ENCODE results near the gene FANCC. TPM values are rescaled to one million over a fixed set of nuclear protein-coding genes. Genes with fewer than 3 reads are reported as not detected.
A peak's percentile ranks its signal among the peaks of the same experiment; 100 is the strongest.
"Not testable (repeated sequence)": the region's sequence is repeated elsewhere in the genome, so short reads cannot be mapped to it uniquely, and the experiment has no call there.

The FANCC gene
- total RNA-seq, 1 experiment from 2014 or later = 14.5 TPM

GRCh38 chr9:95270790-95271189, 46.7 kb downstream of the FANCC start:
- no peaks in the 10 kb centered on the region for H3K36me3 Mint-ChIP-seq (ENCODE audit: insufficient read depth, unreplicated experiment)
- no TSS peak for BruUV-seq (replicated peaks)
- H3K27ac Mint-ChIP-seq (ENCODE audit: unreplicated experiment) = no peak overlapping the region
- peaks cover 34% of the 10 kb centered on the region for H3K4me1 Mint-ChIP-seq (ENCODE audit: low read depth, unreplicated experiment)
- no peak for DNase-seq
- CTCF ChIA-PET = no interaction called here
- no peak overlapping the region for H3K4me3 Mint-ChIP-seq (ENCODE audit: low read depth, unreplicated experiment)
- intact Hi-C loops (cut with micrococcal nuclease; ENCODE audit: unreplicated experiment) = no loop called here
- TF ChIP-seq, protein P1, sequence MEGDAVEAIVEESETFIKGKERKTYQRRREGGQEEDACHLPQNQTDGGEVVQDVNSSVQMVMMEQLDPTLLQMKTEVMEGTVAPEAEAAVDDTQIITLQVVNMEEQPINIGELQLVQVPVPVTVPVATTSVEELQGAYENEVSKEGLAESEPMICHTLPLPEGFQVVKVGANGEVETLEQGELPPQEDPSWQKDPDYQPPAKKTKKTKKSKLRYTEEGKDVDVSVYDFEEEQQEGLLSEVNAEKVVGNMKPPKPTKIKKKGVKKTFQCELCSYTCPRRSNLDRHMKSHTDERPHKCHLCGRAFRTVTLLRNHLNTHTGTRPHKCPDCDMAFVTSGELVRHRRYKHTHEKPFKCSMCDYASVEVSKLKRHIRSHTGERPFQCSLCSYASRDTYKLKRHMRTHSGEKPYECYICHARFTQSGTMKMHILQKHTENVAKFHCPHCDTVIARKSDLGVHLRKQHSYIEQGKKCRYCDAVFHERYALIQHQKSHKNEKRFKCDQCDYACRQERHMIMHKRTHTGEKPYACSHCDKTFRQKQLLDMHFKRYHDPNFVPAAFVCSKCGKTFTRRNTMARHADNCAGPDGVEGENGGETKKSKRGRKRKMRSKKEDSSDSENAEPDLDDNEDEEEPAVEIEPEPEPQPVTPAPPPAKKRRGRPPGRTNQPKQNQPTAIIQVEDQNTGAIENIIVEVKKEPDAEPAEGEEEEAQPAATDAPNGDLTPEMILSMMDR (IDR thresholded peaks at IDR 0.05; ENCODE audit: unreplicated experiment) = no peak
- H3K9me3 Mint-ChIP-seq (ENCODE audit: low read depth, unreplicated experiment) = no peaks in the 10 kb centered on the region
- no peaks in the 10 kb centered on the region for H3K27me3 Mint-ChIP-seq (ENCODE audit: unreplicated experiment)

DNA sequence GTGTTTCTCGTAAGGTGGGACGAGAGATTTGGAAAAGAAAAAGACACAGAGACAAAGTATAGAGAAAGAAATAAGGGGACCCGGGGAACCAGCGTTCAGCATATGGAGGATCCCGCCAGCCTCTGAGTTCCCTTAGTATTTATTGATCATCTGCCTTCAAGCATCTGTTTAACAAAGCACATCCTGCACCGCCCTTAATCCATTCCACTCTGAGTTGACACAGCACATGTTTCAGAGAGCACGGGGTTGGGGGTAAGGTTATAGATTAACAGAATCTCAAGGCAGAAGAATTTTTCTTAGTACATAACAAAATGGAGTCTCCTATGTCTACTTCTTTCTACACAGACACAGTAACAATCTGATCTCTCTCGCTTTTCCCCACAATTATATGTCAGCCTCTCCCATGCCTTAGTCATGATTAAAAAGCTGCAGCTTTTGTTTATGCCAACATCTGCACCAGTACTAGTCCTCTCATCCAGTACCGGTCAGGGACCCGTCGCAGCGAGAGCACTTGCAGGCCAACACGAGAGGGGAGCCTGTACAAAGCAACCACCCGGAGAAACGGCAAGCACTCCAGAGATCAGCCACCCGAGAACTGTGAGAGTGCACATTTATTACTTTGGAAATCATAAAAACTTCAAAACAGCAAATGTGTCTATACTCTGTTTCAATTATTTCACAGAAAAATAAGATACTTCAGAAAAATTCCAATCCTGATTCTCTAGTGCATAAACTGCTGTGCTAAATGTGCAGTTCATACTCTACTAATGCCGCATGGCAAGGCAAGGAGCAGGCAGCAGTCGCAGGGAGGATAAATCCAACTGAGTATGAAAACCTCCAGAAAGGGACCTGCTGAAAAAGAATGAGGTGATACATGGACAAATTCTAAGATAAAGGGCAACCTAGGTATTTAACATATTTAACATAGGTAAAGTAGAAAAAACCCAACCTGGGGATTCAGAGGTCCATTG, 47.4 kb downstream of the FANCC start:
- CTCF ChIA-PET; BruUV-seq (replicated peaks); H3K27me3 Mint-ChIP-seq (ENCODE audit: unreplicated experiment); H3K27ac Mint-ChIP-seq (ENCODE audit: unreplicated experiment); H3K36me3 Mint-ChIP-seq (ENCODE audit: insufficient read depth, unreplicated experiment); intact Hi-C loops (cut with micrococcal nuclease; ENCODE audit: unreplicated experiment); H3K9me3 Mint-ChIP-seq (ENCODE audit: low read depth, unreplicated experiment): not testable (repeated sequence)
- peak; percentile 7 for DNase-seq
- Mint-ChIP-seq H3K4me1 (ENCODE audit: low read depth, unreplicated experiment) (peaks cover 38% of the 10 kb centered on the region), H3K4me3 (ENCODE audit: low read depth, unreplicated experiment) (peak overlapping the region; percentile 51)

GRCh38 chr9:95268681-95269080, 48.8 kb downstream of the FANCC start:
- H3K27ac Mint-ChIP-seq (ENCODE audit: unreplicated experiment) = no peak overlapping the region
- H3K27me3 Mint-ChIP-seq (ENCODE audit: unreplicated experiment) = no peaks in the 10 kb centered on the region
- DNase-seq = peak; percentile 8
- TF ChIP-seq, protein P1 (IDR thresholded peaks at IDR 0.05; ENCODE audit: unreplicated experiment) = no peak
- H3K36me3 Mint-ChIP-seq (ENCODE audit: insufficient read depth, unreplicated experiment) = no peaks in the 10 kb centered on the region
- CTCF ChIA-PET = no interaction called here
- peaks cover 38% of the 10 kb centered on the region for H3K4me1 Mint-ChIP-seq (ENCODE audit: low read depth, unreplicated experiment)
- H3K9me3 Mint-ChIP-seq (ENCODE audit: low read depth, unreplicated experiment) = no peaks in the 10 kb centered on the region
- no peak overlapping the region for H3K4me3 Mint-ChIP-seq (ENCODE audit: low read depth, unreplicated experiment)
- no TSS peak for BruUV-seq (replicated peaks)
- intact Hi-C loops (cut with micrococcal nuclease; ENCODE audit: unreplicated experiment) = no loop called here

DNA sequence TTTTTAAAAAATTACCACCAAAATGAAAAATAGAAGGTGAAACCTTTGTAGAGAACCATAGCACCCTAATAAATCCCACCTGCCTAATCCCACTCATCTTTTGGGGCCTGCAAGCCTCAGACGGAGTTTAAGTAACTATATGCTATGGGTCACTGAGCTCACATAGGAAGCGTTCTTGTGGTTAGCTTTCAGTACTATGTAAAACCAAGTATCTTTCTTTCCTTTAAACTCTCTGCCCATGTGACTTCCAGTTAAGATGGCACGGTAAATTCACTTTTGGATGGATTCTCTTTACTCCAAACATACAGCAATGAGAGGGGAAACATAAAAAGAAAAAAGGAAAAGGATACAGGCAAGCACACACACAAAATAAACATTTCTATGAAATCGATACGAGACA, 50.9 kb downstream of the FANCC start:
- Mint-ChIP-seq H3K9me3 (ENCODE audit: low read depth, unreplicated experiment) (no peaks in the 10 kb centered on the region), H3K36me3 (ENCODE audit: insufficient read depth, unreplicated experiment) (no peaks in the 10 kb centered on the region), H3K27me3 (ENCODE audit: unreplicated experiment) (no peaks in the 10 kb centered on the region), H3K4me1 (ENCODE audit: low read depth, unreplicated experiment) (peaks cover 38% of the 10 kb centered on the region), H3K4me3 (ENCODE audit: low read depth, unreplicated experiment) (no peak overlapping the region), H3K27ac (ENCODE audit: unreplicated experiment) (no peak overlapping the region)
- intact Hi-C loops (cut with micrococcal nuclease; ENCODE audit: unreplicated experiment) = no loop called here
- TF ChIP-seq, protein P1 (IDR thresholded peaks at IDR 0.05; ENCODE audit: unreplicated experiment) = no peak
- BruUV-seq (replicated peaks) = no TSS peak
- CTCF ChIA-PET = no interaction called here
- no peak for DNase-seq

DNA sequence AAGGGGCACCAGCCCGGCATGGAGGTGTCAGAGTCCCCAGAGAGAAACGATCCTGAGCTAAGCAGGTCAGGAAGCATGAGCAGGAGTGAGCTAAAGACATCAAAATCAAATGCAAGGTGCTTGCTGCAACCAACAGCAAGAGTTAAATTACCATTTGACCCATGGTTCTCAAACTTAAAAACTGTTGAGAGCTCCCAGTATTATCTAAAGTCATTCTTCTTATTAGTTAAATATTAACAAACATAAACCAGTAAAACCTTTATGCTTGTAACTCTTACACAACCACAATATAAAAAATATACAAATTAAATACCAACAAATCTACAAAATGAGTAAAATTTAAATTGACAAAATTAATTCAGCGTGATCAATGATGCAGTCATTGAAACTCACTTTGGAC, 51.5 kb downstream of the FANCC start:
- no peak for DNase-seq
- no peaks in the 10 kb centered on the region for H3K27me3 Mint-ChIP-seq (ENCODE audit: unreplicated experiment)
- TF ChIP-seq, protein P1 (IDR thresholded peaks at IDR 0.05; ENCODE audit: unreplicated experiment) = no peak
- H3K4me3 Mint-ChIP-seq (ENCODE audit: low read depth, unreplicated experiment) = no peak overlapping the region
- no peak overlapping the region for H3K27ac Mint-ChIP-seq (ENCODE audit: unreplicated experiment)
- BruUV-seq (replicated peaks) = no TSS peak
- CTCF ChIA-PET = interaction anchor here (1.9 kb wide), 1 partner anchor 13 kb away, joined by 6 read pairs; no protein-coding TSS in a partner anchor
- intact Hi-C loops (cut with micrococcal nuclease; ENCODE audit: unreplicated experiment) = no loop called here
- no peaks in the 10 kb centered on the region for H3K36me3 Mint-ChIP-seq (ENCODE audit: insufficient read depth, unreplicated experiment)
- H3K9me3 Mint-ChIP-seq (ENCODE audit: low read depth, unreplicated experiment) = no peaks in the 10 kb centered on the region
- H3K4me1 Mint-ChIP-seq (ENCODE audit: low read depth, unreplicated experiment) = peaks cover 38% of the 10 kb centered on the region
